HL-60/S4 treated with retinoic acid at 250 ng/mL for 4 days and 3 days (cell line): ENCODE results near the gene PGP.

Source experiments
- in situ Hi-C: fragments of 300-500 bp; cut with MboI; formaldehyde crosslinking; loops from 2 replicates; pipeline ENCODE4 v1.7.0; 2022; ENCODE audit warnings: low sequenced_read_pairs

PGP gene

GRCh38 chr16:2237493-2238149 is 23.0 kb upstream of the PGP start:
- in situ Hi-C loops: no loop called here

DNA sequence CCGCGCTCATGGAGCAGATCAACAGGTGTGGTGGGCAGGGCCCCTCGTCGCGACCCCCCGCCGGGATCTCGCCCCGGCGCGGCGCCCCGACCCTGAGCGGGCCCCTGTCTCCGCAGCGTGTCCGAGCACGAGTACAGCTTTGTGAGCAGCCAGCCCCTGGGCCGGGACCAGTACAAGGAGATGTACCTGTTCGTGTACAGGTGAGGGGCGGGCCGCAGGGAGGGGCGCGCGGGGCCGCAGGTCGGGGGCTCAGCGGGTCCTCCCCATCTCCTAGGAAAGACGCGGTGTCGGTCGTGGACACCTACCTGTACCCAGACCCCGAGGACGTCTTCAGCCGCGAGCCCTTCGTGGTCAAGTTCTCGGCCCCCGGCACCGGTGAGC is 22.5 kb upstream of the PGP start:
- in situ Hi-C loops: no loop called here

- in situ Hi-C loops: no loop called here
These were observed 21.9 kb upstream of the PGP start, which contains the start of gene DNASE1L2 for GRCh38 chr16:2236337-2237101. TSS of gene DNASE1L2 (plus strand) at chr16:2236444. CDS start at chr16:2236817, 373 bp downstream.

DNA sequence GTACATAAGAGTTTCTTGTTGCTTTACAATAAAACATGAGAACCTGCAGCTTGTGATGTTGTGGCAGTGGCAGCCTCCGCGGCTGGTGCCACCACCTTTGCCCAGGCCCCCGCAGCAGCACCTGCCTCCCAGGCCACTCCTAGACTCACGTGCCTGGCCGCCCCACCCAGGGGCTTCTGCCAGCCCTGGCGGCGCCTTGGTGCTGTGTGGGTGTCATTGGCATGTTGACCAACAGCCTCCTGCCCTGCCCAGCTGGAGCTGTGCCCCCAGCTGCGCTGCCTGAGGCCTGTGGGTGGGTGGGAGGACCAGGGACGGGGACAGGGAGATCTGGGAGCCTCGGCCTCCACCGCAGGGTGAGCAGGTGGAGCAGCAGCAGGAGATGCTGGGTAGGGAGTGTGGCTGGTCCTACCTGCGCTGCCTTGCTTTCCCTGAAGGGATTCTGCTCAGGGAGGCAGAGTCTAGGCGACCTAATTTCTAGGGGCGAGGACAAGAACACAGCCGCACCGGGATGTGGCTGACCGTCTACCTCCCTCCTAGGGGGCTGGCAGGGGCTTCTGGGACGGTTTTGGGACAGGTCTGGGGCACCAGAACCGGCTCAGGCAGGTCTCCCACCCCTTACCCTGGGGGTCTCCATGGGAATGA is 21.2 kb upstream of the PGP start:
- in situ Hi-C loops: no loop called here

DNA sequence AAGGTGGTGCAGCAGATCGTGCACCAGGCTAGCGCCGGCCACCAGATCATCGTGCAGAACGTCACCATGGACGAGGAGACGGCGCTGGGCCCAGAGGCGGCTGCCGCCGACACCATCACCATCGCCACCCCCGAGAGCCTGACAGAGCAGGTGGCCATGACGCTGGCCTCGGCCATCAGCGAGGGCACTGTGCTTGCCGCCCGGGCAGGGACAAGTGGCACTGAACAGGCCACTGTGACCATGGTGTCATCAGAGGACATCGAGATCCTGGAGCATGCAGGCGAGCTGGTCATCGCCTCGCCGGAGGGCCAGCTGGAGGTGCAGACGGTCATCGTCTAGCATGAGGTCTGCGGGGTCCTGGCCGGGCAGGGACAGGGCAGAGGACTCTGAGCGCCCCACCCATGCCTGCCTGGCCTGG is 20.6 kb upstream of the PGP start:
- in situ Hi-C loops: no loop called here

- in situ Hi-C loops: no loop called here
These were observed 20.2 kb upstream of the PGP start for GRCh38 chr16:2234813-2235170.

DNA sequence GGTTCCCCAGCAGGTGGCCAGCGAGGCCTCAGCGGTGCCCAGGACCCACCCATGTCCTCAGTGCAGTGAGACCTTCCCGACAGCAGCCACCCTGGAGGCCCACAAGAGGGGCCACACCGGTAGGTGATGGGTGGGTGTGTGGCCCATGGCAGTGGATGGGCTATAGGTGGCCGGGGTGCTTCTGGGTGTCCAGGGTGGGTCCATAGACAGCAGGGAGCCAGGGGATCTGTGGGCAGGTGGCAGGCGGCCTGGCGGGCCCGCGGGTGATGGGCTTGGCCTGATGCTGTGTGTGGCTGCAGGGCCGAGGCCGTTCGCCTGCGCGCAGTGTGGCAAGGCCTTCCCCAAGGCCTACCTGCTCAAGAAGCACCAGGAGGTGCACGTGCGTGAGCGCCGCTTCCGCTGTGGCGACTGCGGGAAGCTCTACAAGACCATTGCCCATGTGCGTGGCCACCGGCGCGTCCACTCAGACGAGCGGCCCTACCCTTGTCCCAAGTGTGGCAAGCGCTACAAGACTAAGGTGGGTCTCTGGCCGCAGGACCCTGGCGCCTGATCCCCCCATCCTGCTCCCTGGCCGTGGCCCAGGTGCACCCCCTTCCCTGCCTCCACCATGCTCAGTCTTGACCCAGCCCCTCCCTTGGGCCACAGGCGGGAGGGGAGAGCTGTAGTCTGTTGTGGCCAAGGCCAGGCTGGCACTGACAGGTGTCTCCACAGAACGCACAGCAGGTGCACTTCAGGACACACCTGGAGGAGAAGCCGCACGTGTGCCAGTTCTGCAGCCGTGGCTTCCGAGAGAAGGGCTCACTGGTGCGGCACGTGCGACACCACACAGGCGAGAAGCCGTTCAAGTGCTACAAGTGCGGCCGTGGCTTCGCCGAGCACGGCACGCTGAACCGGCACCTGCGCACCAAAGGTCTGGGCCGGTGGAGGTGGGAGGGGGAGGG is 19.5 kb upstream of the PGP start:
- in situ Hi-C loops: no loop called here

- in situ Hi-C loops: no loop called here
These were observed 18.6 kb upstream of the PGP start for GRCh38 chr16:2233046-2233775.

DNA sequence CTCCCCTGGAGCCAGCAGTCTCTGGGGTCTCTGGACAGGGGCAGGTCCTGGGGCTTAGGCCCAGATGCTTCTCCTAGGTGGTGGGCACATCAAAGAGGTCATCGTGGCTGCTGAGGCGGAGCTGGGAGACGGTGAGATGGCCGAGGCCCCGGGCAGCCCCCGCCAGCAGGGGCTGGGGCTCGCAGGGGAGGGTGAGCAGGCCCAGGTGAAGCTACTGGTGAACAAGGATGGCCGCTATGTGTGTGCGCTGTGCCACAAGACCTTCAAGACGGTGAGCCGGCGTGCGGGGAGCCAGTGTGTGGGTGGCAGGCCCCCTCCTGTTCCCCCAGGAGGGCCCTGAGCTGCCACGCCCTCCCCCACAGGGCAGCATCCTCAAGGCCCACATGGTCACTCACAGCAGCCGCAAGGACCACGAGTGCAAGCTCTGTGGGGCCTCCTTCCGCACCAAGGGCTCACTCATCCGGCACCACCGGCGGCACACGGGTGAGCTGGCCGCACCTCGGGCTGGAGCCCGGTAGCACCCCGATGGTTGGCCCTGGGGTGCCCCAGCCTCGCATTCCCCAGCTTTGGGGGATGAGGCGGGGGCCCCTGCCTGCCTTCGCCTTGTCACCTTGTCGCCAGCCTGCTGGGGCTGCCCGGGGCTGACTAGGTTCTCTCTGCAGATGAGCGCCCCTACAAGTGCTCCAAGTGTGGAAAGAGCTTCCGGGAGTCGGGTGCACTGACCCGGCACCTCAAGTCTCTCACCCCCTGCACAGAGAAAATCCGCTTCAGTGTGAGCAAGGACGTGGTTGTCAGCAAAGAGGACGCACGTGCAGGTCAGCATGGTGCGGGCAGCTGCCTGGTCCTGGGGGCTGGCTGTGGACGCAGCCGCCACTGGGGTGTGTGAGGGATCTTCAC is 17.7 kb upstream of the PGP start:
- in situ Hi-C loops: no loop called here

DNA sequence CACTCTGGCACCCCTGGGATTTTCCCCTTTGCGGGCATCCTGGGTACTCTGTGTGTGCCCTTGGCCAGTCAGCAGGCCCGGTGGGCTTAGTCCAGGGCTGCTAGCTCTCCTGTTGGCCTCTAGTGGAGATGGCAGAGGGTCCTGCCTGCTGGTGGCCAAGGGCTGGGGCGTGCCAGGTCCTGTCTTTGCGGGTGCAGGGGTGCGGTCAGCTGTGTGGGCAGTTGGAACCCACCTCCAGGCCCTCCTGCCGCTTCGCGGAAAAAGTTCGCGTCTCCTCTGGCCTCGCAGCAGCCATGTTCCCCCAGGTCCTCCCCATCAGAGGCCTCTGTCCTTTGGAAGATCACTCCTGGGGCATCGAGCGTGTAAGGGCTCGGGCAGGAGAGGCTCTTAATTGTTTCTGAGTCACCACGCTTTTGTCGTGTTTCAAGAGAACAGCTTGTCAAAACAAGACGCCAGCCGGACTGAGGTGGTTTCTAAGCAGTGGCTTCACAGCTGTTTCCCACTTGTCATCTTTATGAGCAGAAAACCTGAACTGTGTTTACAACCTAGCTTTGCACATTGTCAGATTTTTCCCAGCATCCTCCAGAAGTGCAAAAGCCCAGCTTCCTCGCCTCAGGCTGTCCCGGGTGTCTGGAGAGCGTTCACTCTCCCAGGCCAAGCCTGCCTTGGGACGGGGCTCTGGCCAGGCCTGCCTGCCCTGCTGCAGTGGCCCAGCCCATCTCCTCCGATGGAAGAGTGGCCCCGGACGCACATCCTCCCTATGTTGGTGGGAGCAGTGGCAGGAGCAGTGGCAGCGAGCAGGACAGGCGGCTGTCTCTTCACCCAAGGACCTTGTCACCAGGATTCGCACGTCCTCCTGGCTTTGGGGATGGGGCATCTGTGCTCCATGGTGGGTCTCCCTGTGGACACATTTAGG is 16.6 kb upstream of the PGP start:
- in situ Hi-C loops: no loop called here

DNA sequence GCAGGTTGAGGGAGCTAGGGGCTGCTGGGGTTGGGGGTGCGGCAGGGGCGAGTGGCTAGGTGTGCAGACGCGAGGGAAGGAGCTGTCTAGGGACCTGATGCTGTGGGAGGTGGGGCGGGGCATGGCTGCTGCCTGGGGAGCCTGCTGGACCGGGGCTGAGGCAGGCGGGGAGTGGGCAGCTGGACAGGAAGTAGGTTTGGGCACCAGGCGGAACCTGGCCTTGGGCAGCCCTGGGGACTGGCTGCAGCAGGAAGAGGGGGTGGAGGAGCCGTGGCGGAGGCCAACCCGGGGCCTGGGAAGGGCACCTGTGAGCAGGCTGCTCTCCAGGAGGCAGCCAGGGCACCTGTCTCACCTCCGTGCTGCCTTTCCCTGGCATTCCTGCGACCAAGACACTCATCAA is 15.7 kb upstream of the PGP start:
- in situ Hi-C loops: no loop called here

GRCh38 chr16:2229632-2230250 is 15.1 kb upstream of the PGP start:
- in situ Hi-C loops: no loop called here

GRCh38 chr16:2229091-2229490 is 14.5 kb upstream of the PGP start:
- in situ Hi-C loops: no loop called here

DNA sequence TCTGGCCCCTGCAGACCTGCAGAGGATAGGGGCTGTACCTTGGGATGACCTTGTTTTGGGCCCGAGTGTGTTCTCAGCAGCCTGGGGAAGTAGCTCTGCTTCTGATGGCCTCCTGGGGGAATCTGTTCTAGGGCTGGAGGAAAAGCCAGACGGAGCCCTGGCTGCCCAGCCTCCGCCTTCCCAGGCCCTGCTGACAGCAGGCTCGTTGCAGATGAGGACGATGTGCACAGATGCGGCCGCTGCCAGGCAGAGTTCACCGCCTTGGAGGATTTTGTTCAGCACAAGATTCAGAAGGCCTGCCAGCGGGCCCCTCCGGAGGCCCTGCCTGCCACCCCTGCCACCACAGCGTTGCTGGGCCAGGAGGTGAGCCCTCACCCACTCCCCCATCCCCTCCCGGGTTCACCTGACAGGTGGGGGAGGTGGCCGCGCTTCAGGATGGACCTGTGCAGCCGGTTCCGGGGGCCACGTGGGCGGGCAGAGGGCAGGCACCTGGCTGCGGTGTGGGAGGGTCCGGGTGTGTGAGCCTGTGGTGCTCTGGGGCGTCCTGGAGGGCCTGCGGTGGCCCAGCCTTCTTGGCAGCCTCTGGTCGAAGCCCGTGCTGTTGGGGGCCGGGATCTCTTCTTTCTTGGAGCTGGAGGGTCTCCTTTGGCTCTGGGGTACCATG is 13.7 kb upstream of the PGP start:
- in situ Hi-C loops: no loop called here

DNA sequence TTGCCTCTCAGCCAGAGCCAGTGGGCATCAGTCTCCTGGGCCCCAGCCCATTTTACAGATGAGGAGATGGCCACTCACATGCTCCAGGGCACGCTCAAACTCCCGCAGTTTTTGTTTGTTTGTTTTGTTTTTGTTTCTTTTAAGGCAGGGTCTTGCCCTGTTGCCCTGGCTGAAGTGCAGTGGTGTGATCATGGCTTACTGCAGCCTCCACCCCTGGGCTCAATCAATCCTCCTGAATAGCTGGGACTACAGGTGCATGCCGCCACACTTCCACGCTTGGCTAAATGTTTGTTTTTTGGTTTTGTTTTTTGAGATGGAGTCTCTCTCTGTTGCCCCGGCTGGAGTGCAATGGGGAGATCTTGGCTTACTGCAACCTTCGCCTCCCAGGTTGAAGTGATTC is 12.3 kb upstream of the PGP start:
- in situ Hi-C loops: no loop called here

- in situ Hi-C loops: no loop called here
These were observed 11.7 kb upstream of the PGP start for GRCh38 chr16:2226245-2226793.

- in situ Hi-C loops: no loop called here
These were observed 9.4 kb upstream of the PGP start for GRCh38 chr16:2223942-2224486.
